Immature natural killer cell (primary cell): Measurements from ENCODE around the gene C18orf63. TPM values are rescaled to one million over a fixed set of nuclear protein-coding genes. Genes with fewer than 3 reads are reported as not detected.

Experiments used
- DNase-seq, 3 donors: peaks; one replicate each; pipeline ENCODE4 v3.0.0; 2022; ENCODE audit warnings: mixed read lengths in 1 of 3
- H3K27ac Mint-ChIP-seq, 6 donors: one replicate each; pipeline ENCODE4 v1.8.0; 2020; ENCODE audit warnings: mixed read lengths in 6 of 6, mild to moderate bottlenecking in 5 of 6, inconsistent platforms in 4 of 6, moderate library complexity in 3 of 6
- H3K27me3 Mint-ChIP-seq, 3 donors: one replicate each; pipeline ENCODE4 v1.8.0; 2020 to 2021; ENCODE audit warnings: low read depth in 3 of 3, mild to moderate bottlenecking in 3 of 3, mixed read lengths in 3 of 3, moderate library complexity in 3 of 3, inconsistent platforms in 1 of 3
- H3K36me3 Mint-ChIP-seq, 3 donors: one replicate each; pipeline ENCODE4 v1.8.0; 2020; ENCODE audit warnings: mixed read lengths in 3 of 3, inconsistent platforms in 2 of 3, mild to moderate bottlenecking in 2 of 3
- H3K4me1 Mint-ChIP-seq, 2 donors: one replicate each; pipeline ENCODE4 v1.8.0; 2020; ENCODE audit warnings: inconsistent platforms in 2 of 2, mild to moderate bottlenecking in 2 of 2, mixed read lengths in 2 of 2, moderate library complexity in 1 of 2
- H3K4me3 Mint-ChIP-seq, 5 donors: one replicate each; pipeline ENCODE4 v1.8.0; 2020; ENCODE audit warnings: mild to moderate bottlenecking in 5 of 5, mixed read lengths in 5 of 5, inconsistent platforms in 3 of 5, moderate library complexity in 3 of 5
- H3K9me3 Mint-ChIP-seq, 6 donors: one replicate each; pipeline ENCODE4 v1.8.0; 2020; ENCODE audit warnings: mild to moderate bottlenecking in 6 of 6, mixed read lengths in 6 of 6, inconsistent platforms in 4 of 6, moderate library complexity in 3 of 6
- polyA plus RNA-seq, 3 donors: library from polyadenylated mRNA; unstranded; fragments of 300-500 nt; fragmentation: Illumina TruSeq; gene quantifications; one replicate each; pipeline ENCODE4 v1.2.3, GENCODE V29; 2021

Gene C18orf63
- polyA plus RNA-seq, 3 donors from 2014 or later, result not detected

GRCh38 chr18:74348581-74348980 is 32.9 kb downstream of the C18orf63 start:
- DNase-seq, result no peak
- Mint-ChIP-seq H3K27me3 (peaks cover 0 to 2% (median 1%) of the 10 kb centered on the region in 3 donors), H3K4me3 (no peak overlapping the region), H3K27ac (no peak overlapping the region), H3K9me3 (no peaks in the 10 kb centered on the region), H3K36me3 (no peaks in the 10 kb centered on the region), H3K4me1 (no peaks in the 10 kb centered on the region)

- peaks cover 0 to 1% (median 0%) of the 10 kb centered on the region in 3 donors for H3K27me3 Mint-ChIP-seq
- no peaks in the 10 kb centered on the region for H3K9me3 Mint-ChIP-seq
- no peak overlapping the region for H3K4me3 Mint-ChIP-seq
- no peaks in the 10 kb centered on the region for H3K36me3 Mint-ChIP-seq
- no peak for DNase-seq
- H3K4me1 Mint-ChIP-seq, result peaks cover under 1% of the 10 kb centered on the region in 2 donors
- H3K27ac Mint-ChIP-seq, result no peak overlapping the region
Observed at GRCh38 chr18:74351354-74351753, 35.7 kb downstream of the C18orf63 start.

GRCh38 chr18:74353169-74353775 is 37.6 kb downstream of the C18orf63 start:
- peaks cover 7 to 13% of the 10 kb centered on the region in 2 donors for H3K4me1 Mint-ChIP-seq

GRCh38 chr18:74356959-74357358 is 41.3 kb downstream of the C18orf63 start:
- no peaks in the 10 kb centered on the region for H3K36me3 Mint-ChIP-seq
- peaks cover 7 to 13% of the 10 kb centered on the region in 2 donors for H3K4me1 Mint-ChIP-seq
- peak overlapping the region in 1 of 5 donors; percentile 39 for H3K4me3 Mint-ChIP-seq
- no peak for DNase-seq
- H3K27ac Mint-ChIP-seq, result peak overlapping the region in 1 of 6 donors; percentile 26
- no peaks in the 10 kb centered on the region for H3K9me3 Mint-ChIP-seq
- no peaks in the 10 kb centered on the region for H3K27me3 Mint-ChIP-seq

More at GRCh38 chr18:74353169-74353775, 37.6 kb downstream of the C18orf63 start:
- Mint-ChIP-seq H3K9me3 (no peaks in the 10 kb centered on the region), H3K27ac (no peak overlapping the region), H3K36me3 (no peaks in the 10 kb centered on the region), H3K4me3 (no peak overlapping the region), H3K27me3 (no peaks in the 10 kb centered on the region)
- peak; percentile 11 to 33 (median 26) for DNase-seq

- H3K36me3 Mint-ChIP-seq, result no peaks in the 10 kb centered on the region
Observed at GRCh38 chr18:74360852-74361655, 45.4 kb downstream of the C18orf63 start.

GRCh38 chr18:74367905-74368304 is 52.3 kb downstream of the C18orf63 start:
- H3K4me3 Mint-ChIP-seq, result no peak overlapping the region

More at GRCh38 chr18:74360852-74361655, 45.4 kb downstream of the C18orf63 start:
- Mint-ChIP-seq H3K9me3 (no peaks in the 10 kb centered on the region), H3K27ac (no peak overlapping the region), H3K27me3 (no peaks in the 10 kb centered on the region), H3K4me1 (peaks cover 7 to 13% of the 10 kb centered on the region in 2 donors), H3K4me3 (no peak overlapping the region)
- no peak for DNase-seq

GRCh38 chr18:74368901-74369705 is 53.5 kb downstream of the C18orf63 start:
- no peak overlapping the region for H3K4me3 Mint-ChIP-seq
- H3K27ac Mint-ChIP-seq, result no peak overlapping the region
- H3K36me3 Mint-ChIP-seq, result no peaks in the 10 kb centered on the region
- DNase-seq, result no peak
- H3K9me3 Mint-ChIP-seq, result no peaks in the 10 kb centered on the region
- H3K4me1 Mint-ChIP-seq, result peaks cover 4 to 21% of the 10 kb centered on the region in 2 donors
- H3K27me3 Mint-ChIP-seq, result peaks cover 3 to 6% (median 5%) of the 10 kb centered on the region in 3 donors

More at GRCh38 chr18:74367905-74368304, 52.3 kb downstream of the C18orf63 start:
- Mint-ChIP-seq H3K27ac (no peak overlapping the region), H3K9me3 (no peaks in the 10 kb centered on the region), H3K27me3 (peaks cover 3 to 6% (median 4%) of the 10 kb centered on the region in 3 donors), H3K4me1 (peaks cover 0 to 10% of the 10 kb centered on the region in 2 donors), H3K36me3 (no peaks in the 10 kb centered on the region)
- DNase-seq, result no peak

- Mint-ChIP-seq H3K27ac (no peak overlapping the region), H3K4me3 (no peak overlapping the region)
Observed at GRCh38 chr18:74370115-74370514, 54.5 kb downstream of the C18orf63 start.

GRCh38 chr18:74373428-74373827 is 57.8 kb downstream of the C18orf63 start:
- no peak overlapping the region for H3K4me3 Mint-ChIP-seq
- H3K27ac Mint-ChIP-seq, result peak overlapping the region in 3 of 6 donors; percentile 3 to 24 (median 9)
- DNase-seq, result peak; percentile 63 to 72 (median 67)
- no peaks in the 10 kb centered on the region for H3K36me3 Mint-ChIP-seq
- H3K27me3 Mint-ChIP-seq, result peaks cover 2 to 7% (median 5%) of the 10 kb centered on the region in 3 donors
- no peaks in the 10 kb centered on the region for H3K9me3 Mint-ChIP-seq
- H3K4me1 Mint-ChIP-seq, result peaks cover 6 to 31% of the 10 kb centered on the region in 2 donors

More at GRCh38 chr18:74370115-74370514, 54.5 kb downstream of the C18orf63 start:
- H3K9me3 Mint-ChIP-seq, result no peaks in the 10 kb centered on the region
- peaks cover 6 to 22% of the 10 kb centered on the region in 2 donors for H3K4me1 Mint-ChIP-seq
- H3K27me3 Mint-ChIP-seq, result peaks cover 3 to 6% (median 6%) of the 10 kb centered on the region in 3 donors
- H3K36me3 Mint-ChIP-seq, result no peaks in the 10 kb centered on the region
- no peak for DNase-seq

- Mint-ChIP-seq H3K9me3 (peaks cover 0 to 2% (median 0%) of the 10 kb centered on the region in 6 donors), H3K27me3 (peaks cover 0 to 5% (median 2%) of the 10 kb centered on the region in 3 donors), H3K36me3 (peaks cover 0 to 3% (median 0%) of the 10 kb centered on the region in 3 donors), H3K4me3 (no peak overlapping the region), H3K27ac (no peak overlapping the region), H3K4me1 (peaks cover 6 to 34% of the 10 kb centered on the region in 2 donors)
- DNase-seq, result no peak
Observed at GRCh38 chr18:74375999-74376398, 60.4 kb downstream of the C18orf63 start.

- Mint-ChIP-seq H3K4me3 (no peak overlapping the region), H3K9me3 (peaks cover 0 to 2% (median 0%) of the 10 kb centered on the region in 6 donors), H3K4me1 (peaks cover 6 to 33% of the 10 kb centered on the region in 2 donors), H3K36me3 (peaks cover 0 to 3% (median 0%) of the 10 kb centered on the region in 3 donors), H3K27ac (no peak overlapping the region), H3K27me3 (peaks cover 0 to 5% (median 2%) of the 10 kb centered on the region in 3 donors)
- DNase-seq, result no peak
Observed at GRCh38 chr18:74376523-74376922, 60.9 kb downstream of the C18orf63 start.

- H3K9me3 Mint-ChIP-seq, result peaks cover 0 to 2% (median 0%) of the 10 kb centered on the region in 6 donors
- peak overlapping the region in 3 of 6 donors; percentile 14 to 64 (median 32) for H3K27ac Mint-ChIP-seq
- H3K4me3 Mint-ChIP-seq, result no peak overlapping the region
- H3K36me3 Mint-ChIP-seq, result peaks cover 0 to 3% (median 0%) of the 10 kb centered on the region in 3 donors
- H3K27me3 Mint-ChIP-seq, result peaks cover 0 to 4% (median 2%) of the 10 kb centered on the region in 3 donors
- no peak for DNase-seq
- peaks cover 6 to 24% of the 10 kb centered on the region in 2 donors for H3K4me1 Mint-ChIP-seq
Observed at GRCh38 chr18:74377776-74378175, 62.1 kb downstream of the C18orf63 start.

- H3K4me1 Mint-ChIP-seq, result peaks cover 6 to 21% of the 10 kb centered on the region in 2 donors
- H3K36me3 Mint-ChIP-seq, result peaks cover 0 to 3% (median 0%) of the 10 kb centered on the region in 3 donors
- peak overlapping the region in 3 of 6 donors; percentile 32 to 66 (median 64) for H3K27ac Mint-ChIP-seq
- H3K27me3 Mint-ChIP-seq, result peaks cover 0 to 4% (median 2%) of the 10 kb centered on the region in 3 donors
- peak; percentile 6 to 15 (median 10) for DNase-seq
- peaks cover 0 to 2% (median 0%) of the 10 kb centered on the region in 6 donors for H3K9me3 Mint-ChIP-seq
- no peak overlapping the region for H3K4me3 Mint-ChIP-seq
Observed at GRCh38 chr18:74378179-74378682, 62.6 kb downstream of the C18orf63 start.
